Measurements from ENCODE around the gene CCDC97.

Gene CCDC97

DNA sequence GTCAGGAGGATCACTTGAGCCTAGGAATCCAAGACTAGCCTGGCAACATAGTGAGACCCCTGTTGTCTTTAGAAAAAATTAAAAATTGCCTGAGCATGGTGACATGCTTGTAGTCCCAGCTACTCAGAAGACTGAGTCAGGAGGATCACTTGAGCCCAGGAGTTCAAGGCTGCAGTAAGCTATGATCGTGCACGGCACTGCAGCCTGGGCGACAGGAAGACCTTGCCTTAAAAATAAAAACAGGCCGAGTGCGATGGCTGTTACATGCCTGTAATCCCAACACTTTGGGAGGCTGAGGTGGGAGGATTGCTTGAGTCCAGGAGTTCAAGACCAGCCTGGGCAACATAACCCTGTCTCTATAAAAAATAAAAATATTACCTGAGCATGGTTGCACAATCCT lies 40.4 kb upstream of the CCDC97 start (continued):
- TF ChIP-seq ZNF514 (tag by site-specific recombination; IDR thresholded peaks at IDR 0.05) (no peak), ZNF23 (tag by site-specific recombination; IDR thresholded peaks at IDR 0.05; ENCODE audit: borderline replicate concordance) (no peak), ZNF433 (tag by site-specific recombination; IDR thresholded peaks at IDR 0.05; ENCODE audit: low read depth) (no peak)

DNA sequence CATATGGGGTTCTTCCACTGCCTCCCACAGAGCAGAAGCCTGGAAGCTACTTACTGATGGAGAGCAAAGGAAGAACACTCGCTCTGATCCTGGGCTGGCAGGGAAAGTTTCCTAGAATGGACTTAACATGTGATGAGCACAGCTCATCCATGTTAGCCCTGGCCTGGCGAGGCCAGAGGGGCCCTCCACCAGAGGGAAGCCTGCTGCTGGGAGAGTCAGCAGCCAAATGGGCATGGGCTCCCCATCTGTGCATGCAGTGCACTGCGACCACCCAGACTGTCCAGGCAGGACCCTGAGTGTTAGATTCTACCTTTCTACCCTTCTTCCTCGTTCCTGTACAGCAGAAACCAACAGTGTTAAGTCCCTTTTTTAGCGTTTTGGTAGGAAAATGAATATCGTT lies 36.9 kb upstream of the CCDC97 start:
- ChIA-PET CTCF (interaction anchor here (0.6 to 2.6 kb wide), 2 partner anchors 36 to 118 kb away, joined by 5 to 9 read pairs; no protein-coding TSS in a partner anchor), POLR2A (interaction anchor here (0.6 kb wide), 1 partner anchor 576 kb away, joined by 4 read pairs; no protein-coding TSS in a partner anchor)
- H3K4me3 ChIP-seq (ENCODE audit: low read depth, low read length) = no peak overlapping the region
- H3K36me3 ChIP-seq (ENCODE audit: control insufficient read depth in 2 of 2, insufficient read depth in 1 of 2, low read length in 2 of 2) = peaks cover 99 to 100% of the 10 kb centered on the region in 2 experiments
- H3K4me1 ChIP-seq (ENCODE audit: control insufficient read depth, insufficient read depth, low read length) = no peaks in the 10 kb centered on the region
- TF ChIP-seq BCL11B (tag by site-specific recombination; IDR thresholded peaks at IDR 0.05; ENCODE audit: low read depth) = no peak
- TF ChIP-seq ZNF16 (tag by site-specific recombination; IDR thresholded peaks at IDR 0.05; ENCODE audit: low read depth) = no peak
- TF ChIP-seq SETDB1 (IDR thresholded peaks at IDR 0.05; ENCODE audit: insufficient read length, low read length) = no peak
- TF ChIP-seq ZNF561 (tag by site-specific recombination; IDR thresholded peaks at IDR 0.05; ENCODE audit: borderline replicate concordance) = no peak
- TF ChIP-seq, protein P1, sequence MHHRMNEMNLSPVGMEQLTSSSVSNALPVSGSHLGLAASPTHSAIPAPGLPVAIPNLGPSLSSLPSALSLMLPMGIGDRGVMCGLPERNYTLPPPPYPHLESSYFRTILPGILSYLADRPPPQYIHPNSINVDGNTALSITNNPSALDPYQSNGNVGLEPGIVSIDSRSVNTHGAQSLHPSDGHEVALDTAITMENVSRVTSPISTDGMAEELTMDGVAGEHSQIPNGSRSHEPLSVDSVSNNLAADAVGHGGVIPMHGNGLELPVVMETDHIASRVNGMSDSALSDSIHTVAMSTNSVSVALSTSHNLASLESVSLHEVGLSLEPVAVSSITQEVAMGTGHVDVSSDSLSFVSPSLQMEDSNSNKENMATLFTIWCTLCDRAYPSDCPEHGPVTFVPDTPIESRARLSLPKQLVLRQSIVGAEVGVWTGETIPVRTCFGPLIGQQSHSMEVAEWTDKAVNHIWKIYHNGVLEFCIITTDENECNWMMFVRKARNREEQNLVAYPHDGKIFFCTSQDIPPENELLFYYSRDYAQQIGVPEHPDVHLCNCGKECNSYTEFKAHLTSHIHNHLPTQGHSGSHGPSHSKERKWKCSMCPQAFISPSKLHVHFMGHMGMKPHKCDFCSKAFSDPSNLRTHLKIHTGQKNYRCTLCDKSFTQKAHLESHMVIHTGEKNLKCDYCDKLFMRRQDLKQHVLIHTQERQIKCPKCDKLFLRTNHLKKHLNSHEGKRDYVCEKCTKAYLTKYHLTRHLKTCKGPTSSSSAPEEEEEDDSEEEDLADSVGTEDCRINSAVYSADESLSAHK (tag by site-specific recombination; IDR thresholded peaks at IDR 0.05) = no peak
- TF ChIP-seq, protein P2, sequence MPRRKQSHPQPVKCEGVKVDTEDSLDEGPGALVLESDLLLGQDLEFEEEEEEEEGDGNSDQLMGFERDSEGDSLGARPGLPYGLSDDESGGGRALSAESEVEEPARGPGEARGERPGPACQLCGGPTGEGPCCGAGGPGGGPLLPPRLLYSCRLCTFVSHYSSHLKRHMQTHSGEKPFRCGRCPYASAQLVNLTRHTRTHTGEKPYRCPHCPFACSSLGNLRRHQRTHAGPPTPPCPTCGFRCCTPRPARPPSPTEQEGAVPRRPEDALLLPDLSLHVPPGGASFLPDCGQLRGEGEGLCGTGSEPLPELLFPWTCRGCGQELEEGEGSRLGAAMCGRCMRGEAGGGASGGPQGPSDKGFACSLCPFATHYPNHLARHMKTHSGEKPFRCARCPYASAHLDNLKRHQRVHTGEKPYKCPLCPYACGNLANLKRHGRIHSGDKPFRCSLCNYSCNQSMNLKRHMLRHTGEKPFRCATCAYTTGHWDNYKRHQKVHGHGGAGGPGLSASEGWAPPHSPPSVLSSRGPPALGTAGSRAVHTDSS (tag by site-specific recombination; IDR thresholded peaks at IDR 0.05) = no peak
- TF ChIP-seq, protein P3, sequence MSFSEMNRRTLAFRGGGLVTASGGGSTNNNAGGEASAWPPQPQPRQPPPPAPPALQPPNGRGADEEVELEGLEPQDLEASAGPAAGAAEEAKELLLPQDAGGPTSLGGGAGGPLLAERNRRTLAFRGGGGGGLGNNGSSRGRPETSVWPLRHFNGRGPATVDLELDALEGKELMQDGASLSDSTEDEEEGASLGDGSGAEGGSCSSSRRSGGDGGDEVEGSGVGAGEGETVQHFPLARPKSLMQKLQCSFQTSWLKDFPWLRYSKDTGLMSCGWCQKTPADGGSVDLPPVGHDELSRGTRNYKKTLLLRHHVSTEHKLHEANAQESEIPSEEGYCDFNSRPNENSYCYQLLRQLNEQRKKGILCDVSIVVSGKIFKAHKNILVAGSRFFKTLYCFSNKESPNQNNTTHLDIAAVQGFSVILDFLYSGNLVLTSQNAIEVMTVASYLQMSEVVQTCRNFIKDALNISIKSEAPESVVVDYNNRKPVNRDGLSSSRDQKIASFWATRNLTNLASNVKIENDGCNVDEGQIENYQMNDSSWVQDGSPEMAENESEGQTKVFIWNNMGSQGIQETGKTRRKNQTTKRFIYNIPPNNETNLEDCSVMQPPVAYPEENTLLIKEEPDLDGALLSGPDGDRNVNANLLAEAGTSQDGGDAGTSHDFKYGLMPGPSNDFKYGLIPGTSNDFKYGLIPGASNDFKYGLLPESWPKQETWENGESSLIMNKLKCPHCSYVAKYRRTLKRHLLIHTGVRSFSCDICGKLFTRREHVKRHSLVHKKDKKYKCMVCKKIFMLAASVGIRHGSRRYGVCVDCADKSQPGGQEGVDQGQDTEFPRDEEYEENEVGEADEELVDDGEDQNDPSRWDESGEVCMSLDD (tag by site-specific recombination; IDR thresholded peaks at IDR 0.05) = no peak
- TF ChIP-seq ZNF555 (tag by site-specific recombination; conservative IDR thresholded peaks at IDR 0.05) = no peak
- TF ChIP-seq ZNF140 (tag by site-specific recombination; IDR thresholded peaks at IDR 0.05) = no peak
- no peak for TF ChIP-seq ZBTB17 (tag by site-specific recombination; IDR thresholded peaks at IDR 0.05)
- no peak for TF ChIP-seq ZNF585B (tag by site-specific recombination; IDR thresholded peaks at IDR 0.05)
- TF ChIP-seq SP3 (tag by site-specific recombination; IDR thresholded peaks at IDR 0.05) = no peak
- TF ChIP-seq, protein P4, sequence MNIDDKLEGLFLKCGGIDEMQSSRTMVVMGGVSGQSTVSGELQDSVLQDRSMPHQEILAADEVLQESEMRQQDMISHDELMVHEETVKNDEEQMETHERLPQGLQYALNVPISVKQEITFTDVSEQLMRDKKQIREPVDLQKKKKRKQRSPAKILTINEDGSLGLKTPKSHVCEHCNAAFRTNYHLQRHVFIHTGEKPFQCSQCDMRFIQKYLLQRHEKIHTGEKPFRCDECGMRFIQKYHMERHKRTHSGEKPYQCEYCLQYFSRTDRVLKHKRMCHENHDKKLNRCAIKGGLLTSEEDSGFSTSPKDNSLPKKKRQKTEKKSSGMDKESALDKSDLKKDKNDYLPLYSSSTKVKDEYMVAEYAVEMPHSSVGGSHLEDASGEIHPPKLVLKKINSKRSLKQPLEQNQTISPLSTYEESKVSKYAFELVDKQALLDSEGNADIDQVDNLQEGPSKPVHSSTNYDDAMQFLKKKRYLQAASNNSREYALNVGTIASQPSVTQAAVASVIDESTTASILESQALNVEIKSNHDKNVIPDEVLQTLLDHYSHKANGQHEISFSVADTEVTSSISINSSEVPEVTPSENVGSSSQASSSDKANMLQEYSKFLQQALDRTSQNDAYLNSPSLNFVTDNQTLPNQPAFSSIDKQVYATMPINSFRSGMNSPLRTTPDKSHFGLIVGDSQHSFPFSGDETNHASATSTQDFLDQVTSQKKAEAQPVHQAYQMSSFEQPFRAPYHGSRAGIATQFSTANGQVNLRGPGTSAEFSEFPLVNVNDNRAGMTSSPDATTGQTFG (tag by site-specific recombination; IDR thresholded peaks at IDR 0.05; ENCODE audit: borderline replicate concordance) = no peak
- no peak for TF ChIP-seq ZNF776 (tag by site-specific recombination; IDR thresholded peaks at IDR 0.05; ENCODE audit: borderline replicate concordance)
- TF ChIP-seq ZNF416 (tag by site-specific recombination; IDR thresholded peaks at IDR 0.05) = no peak
- no peak for TF ChIP-seq ZNF677 (tag by site-specific recombination; IDR thresholded peaks at IDR 0.05)
- TF ChIP-seq ZFP37 (tag by site-specific recombination; IDR thresholded peaks at IDR 0.05) = no peak
- no peak for TF ChIP-seq MEIS1 (CRISPR knock-in tag; IDR thresholded peaks at IDR 0.05; ENCODE audit: borderline replicate concordance)
- TF ChIP-seq ZBTB20 (tag by site-specific recombination; IDR thresholded peaks at IDR 0.05) = no peak
- H3K9me3 ChIP-seq (ENCODE audit: control insufficient read depth, insufficient read depth, low read depth, low read length) = no peaks in the 10 kb centered on the region
- no peak overlapping the region for H3K27ac ChIP-seq (ENCODE audit: extremely low read depth, low read depth, low read length)
